Gastrocnemius medialis (tissue), 4 donors: ENCODE data around the gene FGD4.

Experiments used
- CTCF ChIP-seq, 5 experiments: fragments of 450-650 bp in 3 of 5; fragments of 200-600 bp in 2 of 5; sonication (generic) in 2 of 5; IDR thresholded peaks in 4 of 5; conservative IDR thresholded peaks in 1 of 5; 1 replicate in 4 of 5; 2 replicates in 1 of 5; pipeline ENCODE4 v1.5.1; 2016 to 2019; ENCODE audit warnings: antibody characterized with exemption in 5 of 5, mild to moderate bottlenecking in 3 of 5, moderate library complexity in 3 of 5
- POLR2A ChIP-seq, 2 donors: fragments of 450-650 bp; IDR thresholded peaks; one replicate each; pipeline ENCODE4 v1.6.1; 2017; ENCODE audit warnings: antibody characterized with exemption in 2 of 2, mild to moderate bottlenecking in 2 of 2, moderate library complexity in 2 of 2

GRCh38 chr12:32549675-32550079 is 150.3 kb downstream of the FGD4 start:
- no peak for TF ChIP-seq POLR2A (IDR thresholded peaks at IDR 0.05)
- no peak for TF ChIP-seq CTCF (IDR thresholded peaks at IDR 0.05 in 4 of 5, conservative IDR thresholded peaks at IDR 0.05 in 1 of 5)
